Aorta (tissue), 5 donors: ENCODE data around the gene NEDD8. TPM values are rescaled to one million over a fixed set of nuclear protein-coding genes. Genes with fewer than 3 reads are reported as not detected.
"Not testable (repeated sequence)": the region's sequence is repeated elsewhere in the genome, so short reads cannot be mapped to it uniquely, and the experiment has no call there.

ENCODE experiments used
- ATAC-seq: fragments of 200-7000 bp; cut with Tn5 transposase; one replicate; pipeline ENCODE4 v1.9.1; 2022; ENCODE audit warnings: moderate library complexity; ENCODE audit not compliant: low FRiP score
- DNase-seq, 2 donors: peaks; one replicate each; pipeline ENCODE4 v3.0.0-alpha.2; 2020
- H3K27ac ChIP-seq, 2 donors: one replicate each; pipeline ENCODE4 v1.5.1; 2013; ENCODE audit warnings: low read length in 2 of 2, mild to moderate bottlenecking in 2 of 2, moderate library complexity in 2 of 2, control low read depth in 1 of 2, inconsistent platforms in 1 of 2, low read depth in 1 of 2
- H3K27me3 ChIP-seq, 2 donors: one replicate each; pipeline ENCODE4 v1.6.1; 2013; ENCODE audit warnings: control low read depth in 1 of 2, low read length in 1 of 2, mild to moderate bottlenecking in 1 of 2, moderate library complexity in 1 of 2; ENCODE audit not compliant: insufficient read depth in 2 of 2, control insufficient read depth in 1 of 2
- H3K36me3 ChIP-seq, 2 donors: one replicate each; pipeline ENCODE4 v1.6.1; 2013; ENCODE audit warnings: control low read depth in 1 of 2, low read length in 1 of 2, mild to moderate bottlenecking in 1 of 2; ENCODE audit not compliant: insufficient read depth in 2 of 2, control insufficient read depth in 1 of 2
- H3K4me1 ChIP-seq, 2 donors: one replicate each; pipeline ENCODE4 v1.6.1; 2013; ENCODE audit warnings: low read length in 2 of 2, control low read depth in 1 of 2, mild to moderate bottlenecking in 1 of 2, moderate library complexity in 1 of 2; ENCODE audit not compliant: insufficient read depth in 2 of 2, control insufficient read depth in 1 of 2
- H3K4me3 ChIP-seq, 2 donors: one replicate each; pipeline ENCODE4 v1.5.1; 2013; ENCODE audit warnings: low read length in 2 of 2, control low read depth in 1 of 2, mild to moderate bottlenecking in 1 of 2
- H3K9me3 ChIP-seq: one replicate; pipeline ENCODE4 v1.6.1; 2013; ENCODE audit warnings: mild to moderate bottlenecking, low read length; ENCODE audit not compliant: control insufficient read depth
- WGBS, 2 donors: extraction: QIAGEN DNeasy Blood & Tissue Kit; methylation state at CpG; one replicate each; pipeline ENCODE4 v1.1.7; 2013; 5-methylcytosine and 5-hydroxymethylcytosine counted together
- intact Hi-C, 2 donors: fragments of 100-400 bp; cut with DNase I; formaldehyde crosslinking; loops; one replicate each; pipeline versions ENCODE4 v1.14.2 to v1.15.0; 2022
- polyA plus RNA-seq, 2 donors: library from polyadenylated mRNA; stranded (reverse); fragments of 200-250 nt; gene quantifications; one replicate each; pipeline ENCODE4 v1.2.3, GENCODE V29; 2013
- total RNA-seq, 2 donors: library from RNA; stranded (reverse); fragmentation: NEBNext Ultra II Directional; extraction: Animal tissue kit (Norgen Biotek cat#: 25700); gene quantifications; one replicate each; pipeline ENCODE4 v1.2.1, GENCODE V29; 2021
- donor health status: healthy with polysubstance abuse.
- donor health status: Bipolar disorder and iron deficiency.
- donor health status: DM: no; HTN: no; CAD: no.
- donor health status: DM: no; HTN: no; CAD: no.
- donor health status: DM: yes; HTN: yes; CAD: no.

The NEDD8 gene
- total and polyA plus RNA-seq, 4 donors: 122 to 345 (median 172) TPM

DNA sequence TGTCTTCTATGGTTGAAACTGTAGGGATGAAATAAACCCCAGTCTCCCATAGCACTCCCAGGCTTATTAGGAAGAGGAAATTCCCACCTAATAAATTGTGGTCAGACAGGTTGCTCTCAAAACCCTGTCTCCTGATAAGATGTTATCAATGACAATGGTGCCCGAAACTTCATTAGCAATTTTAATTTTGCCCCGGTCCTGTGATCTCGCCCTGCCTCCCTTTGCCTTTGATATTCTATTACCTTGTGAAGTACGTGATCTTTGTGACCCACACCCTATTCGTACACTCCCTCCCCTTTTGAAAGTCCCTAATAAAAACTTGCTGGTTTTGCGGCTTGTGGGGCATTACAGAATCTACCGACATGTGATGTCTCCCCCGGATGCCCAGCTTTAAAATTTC is 29.6 kb downstream of the NEDD8 start:
- H3K27ac ChIP-seq, H3K4me1 ChIP-seq, intact Hi-C loops, H3K27me3 ChIP-seq, H3K36me3 ChIP-seq, H3K4me3 ChIP-seq, H3K9me3 ChIP-seq, DNase-seq, ATAC-seq: not testable (repeated sequence)
- 79 to 87% methylated on average over 8 of the region's 8 CpGs for WGBS, 2 donors

DNA sequence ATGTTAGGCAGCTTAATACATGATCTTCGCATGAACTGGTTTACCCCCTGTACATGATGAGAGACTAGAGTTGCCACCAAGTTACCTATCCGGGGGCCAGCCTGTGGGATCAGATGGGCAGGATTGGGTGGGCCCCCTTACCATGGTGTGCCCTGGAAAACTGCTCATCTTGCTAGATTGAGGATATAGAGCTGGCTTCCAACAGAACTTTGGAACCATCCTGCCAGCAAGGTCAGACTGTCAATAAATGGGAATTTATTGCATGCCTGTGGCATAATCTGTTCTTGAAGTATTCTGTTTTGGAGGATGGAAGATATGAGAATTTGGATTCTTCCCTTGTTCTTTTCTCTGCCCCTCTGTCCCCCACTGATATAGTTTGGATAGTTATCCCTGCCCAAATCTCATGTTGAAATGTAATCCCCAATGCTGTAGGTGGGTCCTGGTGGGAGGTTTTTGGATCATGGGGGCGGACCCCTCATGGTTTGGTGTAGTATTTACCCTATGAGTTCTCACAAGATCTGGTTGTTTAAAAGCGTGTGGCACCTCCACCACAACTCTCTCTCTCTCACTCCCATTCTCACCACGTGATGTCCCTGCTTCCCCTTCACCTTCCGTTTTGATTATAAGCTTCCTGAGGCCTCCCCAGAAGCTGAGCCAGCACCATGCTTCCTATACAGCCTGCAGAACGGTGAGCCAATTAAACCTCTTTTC is 33.2 kb downstream of the NEDD8 start:
- no peak for ATAC-seq
- H3K9me3 ChIP-seq: no peaks in the 10 kb centered on the region
- peaks cover 0 to 4% of the 10 kb centered on the region in 2 donors for H3K4me1 ChIP-seq
- 86% methylated on average over 7 of the region's 7 CpGs for WGBS, 2 donors
- DNase-seq: no peak
- intact Hi-C loops: loop anchor here in 1 of 2 donors (5.0 kb wide), 1 partner anchor 33 kb away; the partner anchor contains the start of genes GMPR2 and NEDD8
- H3K4me3 ChIP-seq: no peak overlapping the region
- peaks cover 0 to 4% of the 10 kb centered on the region in 2 donors for H3K36me3 ChIP-seq
- no peaks in the 10 kb centered on the region for H3K27me3 ChIP-seq
- no peak overlapping the region for H3K27ac ChIP-seq

GRCh38 chr14:24197056-24197450 is 35.1 kb downstream of the NEDD8 start:
- intact Hi-C loops: loop anchor here in 1 of 2 donors (5.0 kb wide), 1 partner anchor 35 kb away; the partner anchor contains the start of genes GMPR2 and NEDD8
- no peak overlapping the region for H3K4me3 ChIP-seq
- H3K36me3 ChIP-seq: peaks cover 2 to 4% of the 10 kb centered on the region in 2 donors
- no peak for ATAC-seq
- no peaks in the 10 kb centered on the region for H3K27me3 ChIP-seq
- H3K4me1 ChIP-seq: peaks cover 0 to 4% of the 10 kb centered on the region in 2 donors
- no peak for DNase-seq
- no peak overlapping the region for H3K27ac ChIP-seq
- 93 to 96% methylated on average over 2 of the region's 2 CpGs for WGBS, 2 donors
- H3K9me3 ChIP-seq: no peaks in the 10 kb centered on the region

DNA sequence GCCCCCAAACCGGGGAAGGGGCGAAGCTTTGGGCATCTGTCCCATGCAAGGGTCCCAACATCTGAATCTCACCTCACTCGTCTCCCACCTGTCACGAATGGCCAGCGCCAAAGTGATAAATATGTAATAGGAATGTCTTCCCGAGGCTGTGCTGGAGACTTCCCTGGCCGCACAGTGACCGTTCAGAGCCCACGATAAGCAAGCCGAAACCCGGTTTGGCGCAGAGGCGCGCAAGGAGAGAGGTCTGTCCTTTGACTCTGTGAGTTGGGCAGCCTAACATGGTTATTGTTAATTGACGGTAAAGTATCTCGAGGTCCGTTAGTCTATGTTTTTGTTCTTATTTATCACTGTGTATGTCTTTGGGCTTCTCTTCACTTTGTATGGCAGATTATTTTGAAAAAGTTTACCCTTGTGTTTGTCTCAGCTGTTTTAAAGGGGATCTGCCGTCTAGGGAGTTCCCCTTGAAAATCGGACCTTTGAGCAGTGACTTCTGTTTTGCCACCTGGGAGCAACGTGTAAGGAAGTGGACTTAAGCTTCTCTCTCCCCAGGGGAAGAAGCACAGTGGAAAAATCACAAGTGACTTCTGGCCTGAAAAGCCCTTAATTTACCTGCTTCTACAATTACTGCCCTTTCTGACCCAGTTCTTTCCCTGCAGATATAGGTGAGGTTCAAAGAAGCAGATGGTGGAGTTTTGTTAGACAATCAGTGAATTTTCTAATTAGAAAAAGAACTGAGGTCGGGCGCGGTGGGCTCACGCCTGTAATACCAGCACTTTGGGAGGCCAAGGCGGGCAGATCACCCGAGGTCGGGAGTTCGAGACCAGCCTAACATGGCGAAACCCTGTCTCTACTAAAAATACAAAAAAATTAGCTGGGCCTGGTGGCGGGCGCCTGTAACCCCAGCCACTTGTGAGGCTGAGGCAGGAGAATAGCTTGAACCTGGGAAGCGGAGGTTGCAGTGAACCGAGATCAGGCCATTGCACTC is 35.8 kb downstream of the NEDD8 start:
- Histone ChIP-seq H3K4me3 (peak overlapping the region; percentile 65 to 77), H3K27me3 (no peaks in the 10 kb centered on the region), H3K27ac (peak overlapping the region in 1 of 2 donors; percentile 55), H3K4me1 (peaks cover 0 to 4% of the 10 kb centered on the region in 2 donors), H3K9me3 (no peaks in the 10 kb centered on the region), H3K36me3 (peaks cover 2 to 3% of the 10 kb centered on the region in 2 donors)
- intact Hi-C loops: loop anchor here in 1 of 2 donors (5.0 kb wide), 1 partner anchor 36 kb away; the partner anchor contains the start of genes GMPR2 and NEDD8
- WGBS, 2 donors: 31 to 33% methylated on average over 33 of the region's 33 CpGs
- peak; percentile 43 for ATAC-seq
- DNase-seq: no peak

DNA sequence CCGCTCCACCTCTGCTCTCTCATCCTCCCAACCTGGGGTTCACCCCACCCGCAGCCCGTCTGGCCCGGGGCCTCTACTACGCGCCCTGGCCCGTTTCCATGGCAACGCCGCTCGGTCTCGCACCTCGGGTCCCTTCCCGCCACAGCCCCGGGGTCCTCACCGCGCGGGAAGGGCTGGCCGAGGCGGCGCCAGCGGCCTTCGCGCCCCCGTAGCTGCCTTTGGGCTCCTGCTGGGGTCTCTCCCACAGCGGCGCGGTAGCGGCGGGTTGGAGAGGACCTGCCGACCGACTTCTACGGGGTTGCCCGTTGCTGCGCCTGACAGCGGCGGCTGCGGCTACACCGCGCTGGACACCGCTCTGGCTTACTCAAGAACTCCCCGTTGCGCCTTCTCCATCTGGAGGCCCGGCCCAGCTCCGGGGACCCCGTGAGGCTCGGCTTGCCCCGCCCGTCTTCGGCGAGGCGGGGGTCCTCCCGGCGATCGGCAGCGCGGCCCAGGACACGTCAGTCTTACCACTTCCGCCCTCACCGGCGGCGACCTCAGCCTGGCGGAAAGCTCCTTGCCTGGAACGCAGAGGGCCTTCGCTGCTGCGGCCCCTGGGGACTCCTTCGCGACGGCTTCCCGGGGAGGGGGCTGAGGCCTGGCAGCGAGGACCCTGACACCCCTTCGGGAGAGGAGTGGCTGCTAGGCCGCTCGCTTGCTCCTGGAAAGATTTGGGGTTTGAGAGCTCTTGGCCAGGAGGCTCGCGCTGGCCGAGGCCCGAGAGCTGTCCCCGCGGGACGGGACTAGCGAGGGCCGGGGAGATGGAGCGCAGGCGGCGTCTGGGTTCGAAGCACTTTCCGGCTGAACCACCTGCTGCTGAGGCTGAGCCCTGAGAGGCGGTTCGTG is 36.7 kb downstream of the NEDD8 start, which contains the start of gene TM9SF1:
TSS of gene TM9SF1 (minus strand) at position 256 of the 885 bp plus-strand sequence. CDS start 422 bp downstream, outside the sequence.
- Histone ChIP-seq H3K4me3 (peak within 1 kb of the TSS; percentile 65 to 77), H3K36me3 (peaks cover 0 to 2% of the 10 kb centered on the region in 2 donors), H3K4me1 (peaks cover 0 to 4% of the 10 kb centered on the region in 2 donors), H3K9me3 (no peaks in the 10 kb centered on the region), H3K27me3 (no peaks in the 10 kb centered on the region), H3K27ac (peak within 1 kb of the TSS; percentile 55 to 81)
- peak; percentile 96 for ATAC-seq
- WGBS, 2 donors: 0% methylated on average over 87 to 89 of the region's 89 CpGs
- intact Hi-C loops: loop anchor here (1.0 to 5.0 kb wide), 2 partner anchors 37 kb away; partner anchors contain the start of genes GMPR2 (in 2 of the 2) and NEDD8 (in 2 of the 2)
- peak; percentile 93 to 97 for DNase-seq

DNA sequence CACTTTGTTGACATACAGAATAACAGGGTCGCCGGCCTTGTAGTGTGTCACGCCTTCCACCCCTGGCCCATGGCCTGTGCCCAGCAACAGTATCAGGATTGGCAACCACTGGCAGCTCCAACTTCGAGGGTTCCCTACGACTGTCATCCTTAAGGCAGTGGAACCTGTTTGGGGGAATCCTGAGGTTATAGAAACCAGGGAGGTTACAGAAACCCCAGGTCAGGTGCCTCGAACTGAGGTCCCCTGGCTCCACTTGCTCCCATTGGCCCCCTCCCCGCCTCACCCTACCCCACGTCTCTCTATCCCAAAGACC is 37.3 kb downstream of the NEDD8 start:
- WGBS, 2 donors: 37% methylated on average over 8 of the region's 8 CpGs
- ATAC-seq (no peak), DNase-seq (no peak)
- peaks cover 0 to 2% of the 10 kb centered on the region in 2 donors for H3K36me3 ChIP-seq
- H3K9me3 ChIP-seq: no peaks in the 10 kb centered on the region
- peak overlapping the region; percentile 45 to 77 for H3K4me3 ChIP-seq
- intact Hi-C loops: loop anchor here (1.0 to 5.0 kb wide), 2 partner anchors 37 kb away; partner anchors contain the start of genes GMPR2 (in 2 of the 2) and NEDD8 (in 2 of the 2)
- peaks cover 0 to 4% of the 10 kb centered on the region in 2 donors for H3K4me1 ChIP-seq
- peak overlapping the region; percentile 55 to 81 for H3K27ac ChIP-seq
- no peaks in the 10 kb centered on the region for H3K27me3 ChIP-seq

DNA sequence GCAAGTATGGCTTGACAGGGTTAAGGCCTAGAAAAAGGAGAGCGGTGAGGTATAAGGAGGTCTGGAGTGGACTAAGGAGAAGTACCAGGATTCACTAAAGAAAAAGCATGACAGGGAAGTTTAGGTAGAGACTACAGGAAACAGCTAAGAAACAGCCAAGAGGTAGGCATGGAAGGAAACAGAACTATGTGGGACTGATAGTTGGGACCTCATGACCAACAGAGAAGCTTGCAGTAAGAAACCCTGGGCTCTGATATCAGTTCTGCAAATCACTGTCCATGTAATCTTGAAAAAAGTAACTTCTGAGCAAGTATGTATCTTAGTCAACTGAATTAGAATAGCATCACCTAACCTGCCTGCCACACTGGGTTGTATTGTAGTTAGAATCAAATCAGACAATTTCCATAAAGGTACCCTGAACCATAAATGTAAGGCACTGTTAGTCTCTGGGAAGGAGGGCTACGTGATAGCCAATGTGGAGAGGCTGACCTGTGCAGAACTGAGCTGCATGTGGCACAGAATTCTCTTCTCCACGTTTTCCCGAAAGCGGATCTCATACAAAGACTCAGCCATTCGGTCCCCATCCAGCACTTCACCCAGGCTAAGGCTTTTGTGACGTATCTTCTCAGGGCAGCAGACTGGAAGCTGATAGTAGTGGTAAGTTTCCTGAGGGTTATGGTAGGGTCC is 37.8 kb downstream of the NEDD8 start:
- no peak for DNase-seq
- H3K27ac ChIP-seq: peak overlapping the region in 1 of 2 donors; percentile 55
- H3K9me3 ChIP-seq: no peaks in the 10 kb centered on the region
- intact Hi-C loops: no loop called here
- peaks cover 0 to 4% of the 10 kb centered on the region in 2 donors for H3K4me1 ChIP-seq
- peaks cover 0 to 2% of the 10 kb centered on the region in 2 donors for H3K36me3 ChIP-seq
- peak overlapping the region; percentile 45 to 77 for H3K4me3 ChIP-seq
- H3K27me3 ChIP-seq: no peaks in the 10 kb centered on the region
- ATAC-seq: no peak
- 67 to 74% methylated on average over 7 of the region's 7 CpGs for WGBS, 2 donors
